Fibroblast of mammary gland (primary cell): Measurements from ENCODE around the gene STRADB.

Experiments
- DNase-seq: peaks from one replicate; pipeline ENCODE4 v3.0.0-alpha.2; 2010; ENCODE audit warnings: low read depth
- H3K4me3 ChIP-seq: 2 replicates; pipeline ENCODE4 v1.5.1; 2011; ENCODE audit warnings: low read depth, mild to moderate bottlenecking, low read length, moderate library complexity; ENCODE audit not compliant: control insufficient read depth
- CTCF ChIP-seq: conservative IDR thresholded peaks from 2 replicates; pipeline ENCODE4 v1.5.1; 2011; ENCODE audit warnings: low read depth, low read length, inconsistent platforms; ENCODE audit not compliant: control insufficient read depth, insufficient read depth

Gene STRADB

GRCh38 chr2:201465524-201465971 is 14.0 kb downstream of the STRADB start:
- H3K4me3 ChIP-seq, result no peak overlapping the region
- TF ChIP-seq CTCF, result no peak
- peak; percentile 26 for DNase-seq

- no peak overlapping the region for H3K4me3 ChIP-seq
- no peak for TF ChIP-seq CTCF
- peak; percentile 90 for DNase-seq
These were observed 14.6 kb downstream of the STRADB start for GRCh38 chr2:201466050-201466675.

- peak; percentile 24 for DNase-seq
- no peak overlapping the region for H3K4me3 ChIP-seq
- TF ChIP-seq CTCF, result no peak
These were observed 16.1 kb downstream of the STRADB start for GRCh38 chr2:201467666-201468065.

- TF ChIP-seq CTCF, result no peak
- peak; percentile 85 for DNase-seq
- H3K4me3 ChIP-seq, result no peak overlapping the region
These were observed 19.5 kb downstream of the STRADB start for GRCh38 chr2:201470821-201471731.

- DNase-seq, result peak; percentile 94
These were observed 20.3 kb downstream of the STRADB start for GRCh38 chr2:201471732-201472393.

More at GRCh38 chr2:201471732-201472393, 20.3 kb downstream of the STRADB start:
- no peak overlapping the region for H3K4me3 ChIP-seq
- TF ChIP-seq CTCF, result no peak
